Activated naive CD4-positive, alpha-beta T cell treated with anti-CD3 and anti-CD28 coated beads for 36 hours (primary cell): ENCODE data around the gene C1QTNF6. TPM values are rescaled to one million over a fixed set of nuclear protein-coding genes. Genes with fewer than 3 reads are reported as not detected.

Experiments used
- CTCF ChIA-PET: fragments of 350-600 bp; sonication (Branson Sonifier 250); formaldehyde crosslinking; loops from one replicate; lab custom pipeline; 2021; ENCODE audit warnings: antibody characterized with exemption; lab: Charles Lee
- DNase-seq: peaks from one replicate; pipeline ENCODE4 v3.0.0-alpha.2; 2020
- H3K27ac Mint-ChIP-seq: one replicate; pipeline ENCODE4 v1.8.0; 2021; ENCODE audit warnings: mild to moderate bottlenecking, mixed read lengths
- H3K27me3 Mint-ChIP-seq: one replicate; pipeline ENCODE4 v1.8.0; 2021; ENCODE audit warnings: low read depth, mixed read lengths
- H3K36me3 Mint-ChIP-seq: one replicate; pipeline ENCODE4 v1.8.0; 2021; ENCODE audit warnings: low read depth, mixed read lengths
- H3K4me1 Mint-ChIP-seq: one replicate; pipeline ENCODE4 v1.8.0; 2021; ENCODE audit warnings: low read depth, mixed read lengths
- H3K4me3 Mint-ChIP-seq: one replicate; pipeline ENCODE4 v1.8.0; 2021; ENCODE audit warnings: mild to moderate bottlenecking, moderate library complexity, mixed read lengths
- H3K9me3 Mint-ChIP-seq: one replicate; pipeline ENCODE4 v1.8.0; 2021; ENCODE audit warnings: mixed read lengths
- intact Hi-C: fragments of 100-400 bp; cut with micrococcal nuclease; formaldehyde crosslinking; loops from one replicate; pipeline ENCODE4 v1.15.1; 2023
- total RNA-seq, 2 experiments: library from RNA; stranded (reverse); gene quantifications; one replicate each; pipeline ENCODE4 v1.2.3, GENCODE V29; 2021

Gene C1QTNF6
- total RNA-seq, 2 experiments from 2014 or later = 13.4 to 13.6 TPM

DNA sequence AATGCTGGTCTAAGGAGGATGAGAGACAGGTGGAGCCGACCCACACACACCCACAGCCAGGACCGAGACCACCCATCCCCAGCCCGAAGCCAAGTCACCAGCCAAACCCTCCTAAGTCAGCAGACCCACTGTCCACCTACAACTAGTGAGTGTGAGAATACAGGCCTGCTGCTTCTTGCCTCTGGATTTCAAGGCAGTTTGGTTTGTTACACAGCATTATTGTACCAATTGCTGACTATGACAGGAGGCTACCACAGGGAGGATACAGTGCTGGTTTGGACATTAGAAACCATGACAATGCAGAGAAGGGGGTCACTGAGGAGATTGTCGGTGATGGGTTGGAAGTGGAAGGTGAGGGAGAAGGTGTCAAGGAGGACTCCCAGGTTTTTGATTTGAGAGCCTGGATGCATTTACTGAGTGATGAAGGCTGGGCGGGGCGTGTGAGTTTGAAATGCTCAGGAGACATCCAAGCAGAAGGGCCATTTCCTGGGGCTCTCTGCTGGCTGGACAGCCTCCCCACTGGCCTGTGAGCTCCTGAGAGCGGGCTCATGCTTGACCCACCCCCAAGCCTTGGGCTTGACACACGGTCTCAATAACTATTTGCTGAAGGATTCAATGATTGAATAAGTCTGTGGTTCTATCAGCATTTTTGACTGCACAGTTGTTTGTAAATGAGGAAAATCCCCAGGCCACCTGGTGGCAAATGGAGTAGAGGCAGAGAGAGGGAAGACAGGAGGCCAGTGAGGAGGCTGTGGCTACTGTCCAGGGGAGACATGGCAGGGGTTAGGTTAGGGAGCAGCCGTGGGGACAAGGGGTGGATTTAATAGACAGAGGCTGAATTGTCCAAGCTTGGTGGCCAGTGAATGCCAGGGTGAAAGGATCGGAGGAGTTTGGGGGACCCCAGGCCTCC lies 33.6 kb upstream of the C1QTNF6 start:
- intact Hi-C loops = loop anchor here (1.0 to 10.0 kb wide), 6 partner anchors 9 to 837 kb away; partner anchors contain the start of gene MYH9
- Mint-ChIP-seq H3K9me3 (peaks cover 27% of the 10 kb centered on the region), H3K27ac (peak overlapping the region; percentile 98), H3K36me3 (peaks cover 92% of the 10 kb centered on the region), H3K4me3 (peak overlapping the region; percentile 2), H3K4me1 (peaks cover 85% of the 10 kb centered on the region), H3K27me3 (no peaks in the 10 kb centered on the region)
- CTCF ChIA-PET = interaction anchor here (1.0 to 5.5 kb wide), 6 partner anchors 9 to 39 kb away, joined by 3 to 40 read pairs (median 4); no protein-coding TSS in a partner anchor
- peak; percentile 55 for DNase-seq

DNA sequence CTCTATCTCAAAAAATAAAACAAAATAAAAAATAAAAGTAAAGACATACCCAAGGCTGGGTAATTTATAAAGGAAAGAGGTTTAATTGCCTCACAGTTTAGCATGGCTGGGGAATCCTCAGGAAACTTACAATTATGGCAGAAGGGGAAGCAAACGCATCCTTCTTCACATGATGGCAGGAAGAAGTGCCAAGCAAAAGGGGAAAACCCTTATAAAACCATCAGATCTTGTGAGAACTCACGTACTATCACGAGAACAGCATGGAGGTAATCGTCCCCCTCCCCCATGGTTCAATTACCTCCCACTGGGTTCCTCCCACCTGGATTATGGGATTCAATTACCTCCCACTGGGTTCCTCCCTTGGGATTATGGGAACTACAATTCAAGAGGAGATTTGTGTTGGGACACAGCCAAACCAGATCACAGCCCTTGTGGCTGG lies 32.5 kb upstream of the C1QTNF6 start:
- H3K27me3 Mint-ChIP-seq = no peaks in the 10 kb centered on the region
- CTCF ChIA-PET = interaction anchor here (1.0 to 2.4 kb wide), 6 partner anchors 9 to 58 kb away, joined by 3 to 10 read pairs (median 4); partner anchors contain the start of gene RAC2
- intact Hi-C loops = loop anchor here (10.0 kb wide), 1 partner anchor 836 kb away; the partner anchor contains the start of gene MYH9
- H3K9me3 Mint-ChIP-seq = peaks cover 27% of the 10 kb centered on the region
- peak overlapping the region; percentile 98 for H3K27ac Mint-ChIP-seq
- peak overlapping the region; percentile 88 for H3K4me3 Mint-ChIP-seq
- H3K36me3 Mint-ChIP-seq = peaks cover 90% of the 10 kb centered on the region
- H3K4me1 Mint-ChIP-seq = peaks cover 82% of the 10 kb centered on the region
- peak; percentile 69 for DNase-seq

DNA sequence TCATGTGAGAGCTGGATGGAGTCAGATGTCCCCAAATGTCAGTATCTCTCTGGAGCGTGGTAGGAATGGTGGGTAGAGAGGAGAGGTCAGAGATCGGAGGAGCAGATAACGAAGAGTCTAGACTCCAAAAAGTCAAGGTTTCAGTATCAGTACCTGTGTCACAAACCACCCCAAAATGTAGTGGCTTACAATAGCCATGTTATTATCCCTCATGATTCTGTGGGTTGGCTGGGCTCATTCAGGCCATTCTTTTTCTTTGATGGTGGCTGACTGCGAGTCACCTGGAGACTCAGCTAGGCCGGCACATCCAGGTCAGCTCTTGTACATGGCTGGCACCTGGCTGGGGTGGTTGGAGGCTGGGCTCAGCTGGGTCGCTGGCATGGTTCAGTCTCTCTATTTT lies 31.5 kb upstream of the C1QTNF6 start:
- no peak for DNase-seq
- Mint-ChIP-seq H3K27me3 (no peaks in the 10 kb centered on the region), H3K36me3 (peaks cover 83% of the 10 kb centered on the region), H3K4me3 (peak overlapping the region; percentile 88), H3K9me3 (peaks cover 22% of the 10 kb centered on the region), H3K27ac (peak overlapping the region; percentile 98), H3K4me1 (peaks cover 78% of the 10 kb centered on the region)
- intact Hi-C loops = loop anchor here (2.0 kb wide), 2 partner anchors 21 to 63 kb away; partner anchors contain the start of gene CYTH4
- CTCF ChIA-PET = interaction anchor here (0.6 to 2.4 kb wide), 11 partner anchors 10 to 57 kb away, joined by 3 to 10 read pairs (median 4); partner anchors contain the start of gene RAC2

DNA sequence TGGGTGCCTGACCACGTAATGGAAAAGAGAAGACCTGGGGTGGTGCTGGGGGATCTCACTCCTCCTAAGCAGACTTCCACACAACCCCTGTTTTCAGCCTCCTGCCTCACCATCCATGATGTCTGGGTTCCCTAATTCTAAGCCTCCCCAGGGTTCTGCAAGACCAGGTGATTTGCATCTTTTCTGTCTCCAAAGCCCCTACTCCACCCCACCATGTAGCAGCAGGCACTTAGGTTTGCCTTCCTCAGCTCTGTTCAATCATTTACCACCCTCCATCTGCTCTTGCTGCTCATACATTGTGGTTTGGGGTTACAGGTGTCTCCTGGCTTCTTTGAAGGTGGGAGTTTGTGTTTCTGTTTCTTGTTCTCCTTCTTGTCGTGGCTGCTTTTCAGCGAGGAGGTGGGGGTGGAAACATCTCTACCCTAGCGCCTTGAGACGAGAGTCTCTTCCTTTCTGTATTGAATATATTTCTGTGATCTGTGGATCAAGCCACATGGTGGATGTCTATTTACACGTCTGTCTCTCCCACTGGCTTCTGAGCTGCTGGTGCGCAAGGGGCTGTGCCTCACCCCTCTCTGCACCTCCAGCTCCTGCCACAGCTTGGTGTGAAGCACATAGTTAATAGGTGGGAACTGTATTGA lies 30.8 kb upstream of the C1QTNF6 start:
- DNase-seq = peak; percentile 86
- peaks cover 75% of the 10 kb centered on the region for H3K4me1 Mint-ChIP-seq
- intact Hi-C loops = loop anchor here (2.0 kb wide), 2 partner anchors 20 to 64 kb away; partner anchors contain the start of gene CYTH4

DNA sequence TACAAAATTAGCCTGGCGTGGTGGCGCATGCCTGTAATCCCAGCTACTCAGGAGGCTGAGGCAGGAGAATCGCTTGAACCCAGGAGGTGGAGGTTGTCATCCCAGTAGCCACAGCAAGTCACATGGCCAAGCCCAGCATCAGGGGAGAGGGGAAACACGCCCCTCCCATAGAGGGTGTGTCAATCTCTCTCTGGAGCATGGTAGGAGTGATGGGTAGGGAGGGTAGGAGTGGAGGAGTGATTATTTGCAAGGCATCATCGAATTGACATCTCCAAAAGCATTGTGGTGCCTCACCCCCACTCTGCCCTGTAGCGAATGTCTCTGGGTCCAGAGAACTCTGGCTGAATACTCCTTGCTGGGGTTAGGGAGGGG lies 30.3 kb upstream of the C1QTNF6 start:
- CTCF ChIA-PET = interaction anchor here (0.7 to 2.4 kb wide), 4 partner anchors 9 to 19 kb away, joined by 3 to 15 read pairs (median 7); no protein-coding TSS in a partner anchor
- intact Hi-C loops = loop anchor here (2.0 kb wide), 2 partner anchors 20 to 64 kb away; partner anchors contain the start of gene CYTH4
- peaks cover 12% of the 10 kb centered on the region for H3K9me3 Mint-ChIP-seq
- no peaks in the 10 kb centered on the region for H3K27me3 Mint-ChIP-seq
- peak overlapping the region; percentile 98 for H3K27ac Mint-ChIP-seq
- DNase-seq = peak; percentile 55
- peak overlapping the region; percentile 88 for H3K4me3 Mint-ChIP-seq
- H3K36me3 Mint-ChIP-seq = peaks cover 77% of the 10 kb centered on the region
- peaks cover 74% of the 10 kb centered on the region for H3K4me1 Mint-ChIP-seq

More for the DNA sequence above, 30.8 kb upstream of the C1QTNF6 start:
- H3K27me3 Mint-ChIP-seq = no peaks in the 10 kb centered on the region
- H3K4me3 Mint-ChIP-seq = peak overlapping the region; percentile 88
- H3K9me3 Mint-ChIP-seq = peaks cover 16% of the 10 kb centered on the region
- CTCF ChIA-PET = interaction anchor here (0.8 to 2.4 kb wide), 9 partner anchors 11 to 52 kb away, joined by 3 to 10 read pairs (median 4); partner anchors contain the start of gene RAC2
- H3K27ac Mint-ChIP-seq = peak overlapping the region; percentile 98
- H3K36me3 Mint-ChIP-seq = peaks cover 78% of the 10 kb centered on the region

DNA sequence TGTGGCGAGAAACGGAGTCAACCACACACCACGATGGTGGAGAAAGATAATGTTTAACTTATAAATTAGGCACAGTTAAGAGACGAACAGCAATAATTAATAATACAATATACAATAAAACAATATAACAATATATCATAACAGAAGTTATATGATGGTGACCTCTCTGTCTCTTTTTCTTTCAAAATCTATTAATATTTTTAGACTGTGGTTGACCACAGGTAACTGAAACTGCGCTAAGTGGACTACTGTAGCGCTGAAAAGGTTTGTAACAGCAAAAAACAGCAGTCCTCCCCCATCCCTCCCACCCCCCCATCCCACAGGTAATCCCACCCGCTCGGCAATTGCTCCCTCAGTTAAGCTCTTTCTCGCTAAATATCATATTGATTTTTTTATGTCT lies 27.8 kb upstream of the C1QTNF6 start:
- Mint-ChIP-seq H3K27ac (no peak overlapping the region), H3K36me3 (peaks cover 56% of the 10 kb centered on the region), H3K4me3 (no peak overlapping the region), H3K27me3 (no peaks in the 10 kb centered on the region), H3K9me3 (peaks cover 3% of the 10 kb centered on the region), H3K4me1 (peaks cover 63% of the 10 kb centered on the region)
- DNase-seq = no peak
- intact Hi-C loops = no loop called here
- CTCF ChIA-PET = interaction anchor here (0.6 to 1.8 kb wide), 5 partner anchors 10 to 43 kb away, joined by 3 to 8 read pairs (median 3); no protein-coding TSS in a partner anchor

DNA sequence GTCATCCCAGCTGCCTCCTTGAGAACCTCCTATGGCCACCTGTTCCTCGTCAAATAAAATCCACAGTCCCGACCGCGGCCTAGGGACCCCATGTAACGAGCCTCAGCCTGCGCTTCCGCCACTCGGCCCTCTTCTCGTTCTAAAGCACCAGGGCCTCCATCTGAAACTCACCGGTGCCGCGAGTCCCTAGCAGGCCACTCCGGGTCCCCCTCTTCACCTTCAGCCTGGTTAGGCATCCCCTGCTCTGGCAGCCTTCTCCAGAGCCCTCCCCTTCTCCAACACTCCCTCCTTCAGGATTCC lies 26.6 kb upstream of the C1QTNF6 start:
- Mint-ChIP-seq H3K27me3 (no peaks in the 10 kb centered on the region), H3K4me1 (peaks cover 66% of the 10 kb centered on the region), H3K9me3 (no peaks in the 10 kb centered on the region), H3K36me3 (peaks cover 46% of the 10 kb centered on the region), H3K4me3 (no peak overlapping the region), H3K27ac (no peak overlapping the region)
- intact Hi-C loops = no loop called here
- CTCF ChIA-PET = interaction anchor here (1.8 kb wide), 1 partner anchor 15 kb away, joined by 8 read pairs; no protein-coding TSS in a partner anchor
- DNase-seq = peak; percentile 2

DNA sequence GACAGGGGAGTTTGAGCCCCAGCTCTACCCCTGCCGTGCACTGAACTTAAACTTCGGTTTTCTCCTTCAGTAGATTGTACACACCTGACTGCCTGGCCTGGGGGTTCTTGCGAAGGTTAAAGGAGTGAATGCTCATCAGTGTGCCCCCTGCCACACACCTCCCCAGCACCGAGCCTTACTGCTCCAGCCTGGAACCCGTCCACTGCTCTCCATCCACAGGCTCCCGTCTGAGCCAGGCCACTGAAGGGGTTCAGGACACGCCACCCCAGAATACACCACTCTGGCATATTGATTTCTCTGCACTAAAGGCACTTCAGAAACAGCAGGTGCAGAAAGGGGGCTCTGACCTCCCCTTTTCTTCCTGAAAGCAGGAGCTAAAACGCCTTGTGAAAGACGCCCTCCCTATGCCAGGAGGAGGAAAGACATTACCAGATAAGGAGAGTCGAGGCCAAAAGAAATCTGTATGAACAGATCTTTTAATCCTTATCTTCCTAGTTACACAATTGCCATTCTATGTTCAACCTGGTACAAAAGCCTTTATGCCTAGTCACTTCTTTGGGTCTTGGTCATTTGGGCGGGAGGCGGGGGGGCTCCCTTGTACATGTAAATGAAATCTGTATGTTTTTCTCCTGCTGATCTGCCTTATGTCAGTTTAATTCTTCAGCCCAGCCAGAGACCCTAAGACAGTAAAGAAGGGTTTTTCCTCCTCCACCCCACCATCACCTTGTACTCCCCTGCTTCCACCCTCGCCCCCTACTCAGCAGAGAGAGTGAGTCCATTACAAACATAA lies 26.1 kb upstream of the C1QTNF6 start:
- intact Hi-C loops = no loop called here
- Mint-ChIP-seq H3K27ac (no peak overlapping the region), H3K27me3 (no peaks in the 10 kb centered on the region), H3K9me3 (no peaks in the 10 kb centered on the region), H3K4me1 (peaks cover 66% of the 10 kb centered on the region), H3K4me3 (no peak overlapping the region), H3K36me3 (peaks cover 40% of the 10 kb centered on the region)
- DNase-seq = peak; percentile 3
- CTCF ChIA-PET = interaction anchor here (0.8 kb wide), 1 partner anchor 47 kb away, joined by 3 read pairs; no protein-coding TSS in a partner anchor

DNA sequence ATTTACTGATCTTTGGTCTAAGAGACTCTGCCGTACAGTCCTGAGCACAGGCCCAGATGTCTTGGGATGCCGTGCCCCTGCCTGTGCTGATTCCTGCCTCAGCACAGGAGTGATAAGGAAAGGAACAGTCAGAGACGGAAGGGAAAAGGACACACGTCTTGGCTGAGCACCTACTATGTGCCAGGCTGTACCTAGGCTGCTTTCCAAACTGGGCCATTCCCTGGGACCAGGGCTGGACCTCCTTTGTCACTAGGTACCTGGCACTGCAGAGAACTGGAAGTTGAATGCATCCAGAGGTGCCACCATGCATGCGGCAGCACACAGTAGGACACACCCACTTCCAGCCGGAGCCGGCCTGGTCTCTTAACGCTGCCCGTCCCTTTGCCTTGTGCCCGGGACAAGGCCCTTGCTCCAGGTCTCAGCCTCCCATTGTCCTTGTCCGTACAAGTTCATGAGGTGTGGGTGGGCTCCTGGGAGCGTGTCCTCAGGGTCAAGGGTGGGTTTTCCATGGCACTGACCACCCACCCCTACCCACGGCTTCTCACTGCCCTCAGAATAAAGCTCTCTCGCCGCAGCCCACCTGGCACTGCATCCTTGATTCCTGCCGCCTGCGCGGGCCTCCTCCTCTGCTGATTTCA lies 25.3 kb upstream of the C1QTNF6 start:
- Mint-ChIP-seq H3K36me3 (peaks cover 32% of the 10 kb centered on the region), H3K4me1 (peaks cover 66% of the 10 kb centered on the region), H3K27ac (no peak overlapping the region)

DNA sequence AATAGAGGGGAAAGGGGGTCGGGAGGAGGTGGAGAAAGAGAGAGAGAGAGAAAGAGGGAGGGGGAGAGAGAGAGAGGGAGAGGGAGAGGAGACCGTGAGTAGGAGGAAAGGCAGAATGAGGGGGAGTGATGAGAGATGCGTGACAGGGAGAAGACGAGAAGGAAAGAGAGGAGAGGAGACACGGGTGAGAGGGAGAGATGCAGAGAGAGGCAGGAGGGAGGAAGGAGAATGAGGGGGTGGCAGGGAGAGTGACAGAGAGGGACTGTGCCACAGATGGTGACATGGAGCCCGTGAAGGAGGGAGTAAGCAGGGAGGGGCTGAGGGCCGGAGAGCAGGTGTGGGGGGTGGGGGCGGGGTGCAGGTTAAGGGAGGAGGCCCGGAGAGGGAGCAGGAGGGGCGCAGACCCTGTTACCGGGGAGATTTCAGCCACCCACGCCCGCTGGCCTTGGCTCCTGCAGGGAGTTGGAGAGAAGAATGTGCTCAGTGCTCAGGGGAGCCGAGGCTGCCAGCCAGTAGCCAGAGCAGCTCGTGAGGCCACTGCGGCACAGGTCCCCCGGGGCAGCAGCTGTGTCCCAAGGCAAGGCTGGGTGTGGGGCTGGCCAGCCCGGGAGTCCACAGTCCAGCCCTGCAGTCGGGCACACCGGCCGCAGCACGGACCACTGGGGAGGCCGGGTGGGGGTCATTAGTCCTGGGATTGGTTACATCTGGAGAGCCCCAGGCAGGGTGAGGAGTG lies 24.3 kb upstream of the C1QTNF6 start, which contains the start of gene SSTR3:
TSS of gene SSTR3 (minus strand) at position 304 of the 733 bp plus-strand sequence. CDS start 4,674 bp downstream, outside the sequence.
- Mint-ChIP-seq H3K36me3 (peaks cover 29% of the 10 kb centered on the region), H3K27me3 (no peaks in the 10 kb centered on the region), H3K9me3 (no peaks in the 10 kb centered on the region), H3K4me3 (no peak within 1 kb of the TSS), H3K27ac (no peak within 1 kb of the TSS), H3K4me1 (peaks cover 66% of the 10 kb centered on the region)
- intact Hi-C loops = no loop called here
- peak; percentile 5 for DNase-seq
- CTCF ChIA-PET = no interaction called here

More for the DNA sequence above, 25.3 kb upstream of the C1QTNF6 start:
- peak; percentile 3 for DNase-seq
- Mint-ChIP-seq H3K27me3 (no peaks in the 10 kb centered on the region), H3K4me3 (no peak overlapping the region), H3K9me3 (no peaks in the 10 kb centered on the region)
- intact Hi-C loops = no loop called here
- CTCF ChIA-PET = interaction anchor here (0.8 kb wide), 1 partner anchor 48 kb away, joined by 3 read pairs; no protein-coding TSS in a partner anchor
